Umbilical cord (tissue), 2 donors: ENCODE results near the gene ZNF823. TPM values are rescaled to one million over a fixed set of nuclear protein-coding genes. Genes with fewer than 3 reads are reported as not detected.
A peak's percentile ranks its signal among the peaks of the same experiment; 100 is the strongest.
"Not testable (repeated sequence)": the region's sequence is repeated elsewhere in the genome, so short reads cannot be mapped to it uniquely, and the experiment has no call there.

Experiments used
- DNase-seq: peaks from one replicate; pipeline ENCODE4 v3.0.0-alpha.2; 2015; ENCODE audit warnings: low spot score
- total RNA-seq: library from RNA; depleted of rRNA; stranded (reverse); fragments of >200 nt; gene quantifications from one replicate; pipeline ENCODE4 v1.2.3, GENCODE V29; 2014; ENCODE audit warnings: low replicate concordance; ENCODE audit not compliant: insufficient read depth

The ZNF823 gene
- 22.1 TPM for total RNA-seq

DNA sequence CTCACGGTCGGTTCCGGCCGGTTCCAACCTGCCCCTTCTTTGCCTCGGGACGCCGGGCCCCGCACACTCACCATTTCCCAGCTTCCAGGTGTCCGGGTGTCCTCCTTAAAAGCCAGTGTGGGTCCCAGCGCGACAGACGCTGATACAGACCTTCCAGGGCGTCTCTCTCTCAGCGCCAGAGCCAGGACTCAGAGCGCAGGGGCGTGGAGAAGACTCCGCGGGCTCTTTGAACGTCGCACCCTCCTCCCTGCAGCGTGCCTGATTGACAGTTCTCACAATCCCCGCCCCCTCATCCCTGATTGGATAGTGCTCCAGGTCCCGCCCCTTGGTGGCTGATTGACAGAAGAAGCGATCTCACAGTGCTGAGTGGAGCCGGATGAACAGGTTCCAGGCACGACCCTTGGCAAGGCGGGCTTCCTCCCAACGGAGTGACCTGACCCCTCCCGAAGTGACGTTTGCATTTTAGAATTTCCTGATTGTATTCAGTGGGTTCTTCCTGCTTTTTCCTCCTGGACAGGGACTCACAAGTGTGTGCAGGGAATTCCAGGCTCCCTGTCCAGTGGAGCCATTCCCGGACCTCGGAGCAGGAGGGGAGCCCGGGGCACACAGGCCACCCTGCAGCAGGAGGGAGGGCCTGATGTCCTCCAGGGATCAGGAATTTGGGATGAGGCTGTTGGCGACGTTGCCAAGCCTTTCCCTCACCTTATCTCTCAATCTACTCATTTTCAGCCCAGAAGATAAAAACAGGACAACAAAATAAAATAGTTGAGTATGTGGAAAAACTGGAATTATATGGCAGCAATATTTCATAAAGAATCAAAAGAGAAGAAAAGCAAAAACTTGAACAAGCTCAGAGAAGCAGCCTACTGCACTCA is at the start of gene ZNF823:
ZNF823 (minus strand) TSS at position 201 of the 875 bp plus-strand sequence; CDS start at position 74, 127 bp downstream.
- peak; percentile 100 for DNase-seq

DNA sequence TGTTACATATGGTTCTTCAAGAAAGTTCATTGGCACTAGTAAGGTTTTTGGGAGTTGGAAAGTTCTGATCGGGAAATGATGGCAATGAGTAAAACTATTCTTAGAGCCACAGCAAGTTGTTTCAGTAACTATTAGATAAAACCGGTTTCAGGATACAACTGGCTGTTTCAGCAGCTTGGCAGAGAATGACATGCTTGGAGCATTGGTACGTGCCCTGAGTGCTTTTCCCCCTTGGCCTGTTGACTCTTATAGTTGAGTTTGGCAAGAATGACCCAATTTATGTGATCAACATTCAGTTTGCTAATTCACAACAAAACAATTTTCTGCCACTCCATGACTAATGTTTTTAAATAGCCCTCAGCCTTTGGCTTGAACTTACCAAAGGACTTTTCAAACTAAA is 48.8 kb upstream of the ZNF823 start:
- no peak for DNase-seq

DNA sequence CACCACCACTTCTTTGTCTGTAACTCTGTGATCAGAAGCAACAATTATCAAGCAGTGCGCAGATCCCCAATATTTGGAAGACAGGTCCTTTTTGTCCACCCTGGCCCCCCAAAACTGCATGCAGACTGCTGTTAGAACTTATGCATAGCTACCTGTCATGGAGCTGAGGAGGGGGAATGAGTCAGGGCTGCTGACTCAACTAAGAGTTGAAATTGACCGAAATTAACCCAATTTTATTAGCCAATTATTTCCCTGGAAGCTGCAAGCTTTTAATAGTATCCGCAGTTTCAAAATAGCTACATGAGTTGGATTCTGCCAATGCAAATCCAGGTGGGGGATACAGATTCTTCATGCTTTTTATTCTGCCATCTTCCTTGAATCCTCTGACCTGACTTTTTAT is 45.6 kb upstream of the ZNF823 start:
- DNase-seq = no peak

DNA sequence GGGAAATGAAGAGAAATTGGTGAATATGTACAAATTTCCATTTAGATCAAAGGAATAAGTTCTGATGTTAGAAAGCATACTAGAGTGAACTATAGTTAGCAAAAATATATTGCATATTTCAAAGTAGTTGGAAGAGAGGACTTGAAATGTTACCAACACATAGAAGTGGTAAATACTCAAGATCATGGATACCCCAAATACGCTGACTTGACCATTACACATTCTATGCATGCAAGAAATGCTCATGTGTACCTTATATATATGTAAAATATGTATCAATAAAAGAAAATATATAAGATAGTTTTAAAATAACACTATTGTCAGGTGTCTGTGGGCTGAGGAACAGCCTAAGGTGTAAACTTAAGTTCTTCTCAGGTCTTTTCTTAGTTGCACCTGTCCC is 45.0 kb upstream of the ZNF823 start:
- no peak for DNase-seq

DNA sequence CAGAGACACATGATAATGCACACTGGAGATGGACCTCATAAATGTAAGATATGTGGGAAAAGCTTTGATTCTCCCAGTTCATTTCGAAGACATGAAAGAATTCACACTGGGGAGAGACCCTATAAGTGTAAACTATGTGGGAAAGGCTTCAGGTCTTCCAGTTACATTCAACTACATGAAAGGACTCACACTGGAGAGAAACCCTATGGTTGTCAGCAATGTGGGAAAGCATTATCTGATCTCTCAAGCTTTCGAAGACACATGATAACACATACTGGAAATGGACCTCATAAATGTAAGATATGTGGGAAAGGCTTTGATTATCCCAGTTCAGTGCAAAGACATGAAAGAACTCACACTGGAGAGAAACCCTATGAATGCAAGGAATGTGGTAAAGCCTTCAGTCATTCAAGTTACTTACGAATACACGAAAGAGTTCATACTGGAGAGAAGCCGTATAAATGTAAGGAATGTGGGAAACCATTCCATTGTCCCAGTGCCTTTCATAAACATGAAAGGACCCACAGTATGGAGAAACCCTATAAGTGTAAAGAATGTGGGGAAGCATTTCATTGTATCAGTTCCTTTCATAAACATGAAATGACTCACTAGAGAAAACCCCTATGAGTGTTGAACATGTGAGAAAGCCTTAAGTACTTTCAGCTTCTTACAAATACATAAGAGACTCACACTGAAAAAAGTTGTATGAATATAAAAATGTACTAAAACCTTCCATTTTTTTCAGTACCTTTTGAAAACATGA is 42.7 kb upstream of the ZNF823 start:
- DNase-seq = no peak

DNA sequence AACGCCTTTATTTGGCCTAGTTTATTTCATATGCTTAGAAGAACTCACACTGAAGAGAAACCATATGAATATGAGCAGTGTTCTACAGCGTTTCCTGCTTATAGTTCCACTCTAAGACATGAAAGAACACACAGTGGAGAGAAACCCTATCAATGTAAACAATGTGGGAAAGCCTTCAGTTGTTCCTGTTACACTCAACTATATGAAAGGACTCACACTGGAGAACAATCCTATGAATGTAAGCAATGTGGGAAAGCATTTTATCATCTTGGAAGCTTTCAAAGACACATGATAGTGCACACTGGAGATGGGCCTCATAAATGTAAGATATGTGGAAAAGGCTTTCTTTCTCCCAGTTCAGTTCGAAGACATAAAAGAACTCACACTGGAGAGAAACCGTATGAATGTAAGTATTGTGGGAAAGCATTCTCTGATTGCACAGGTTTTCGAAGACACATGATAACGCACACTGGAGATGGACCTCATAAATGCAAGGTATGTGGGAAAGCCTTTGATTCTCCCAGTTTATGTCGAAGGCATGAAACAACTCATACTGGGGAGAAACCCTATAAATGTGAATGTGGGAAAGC is 41.8 kb upstream of the ZNF823 start:
- DNase-seq = no peak

DNA sequence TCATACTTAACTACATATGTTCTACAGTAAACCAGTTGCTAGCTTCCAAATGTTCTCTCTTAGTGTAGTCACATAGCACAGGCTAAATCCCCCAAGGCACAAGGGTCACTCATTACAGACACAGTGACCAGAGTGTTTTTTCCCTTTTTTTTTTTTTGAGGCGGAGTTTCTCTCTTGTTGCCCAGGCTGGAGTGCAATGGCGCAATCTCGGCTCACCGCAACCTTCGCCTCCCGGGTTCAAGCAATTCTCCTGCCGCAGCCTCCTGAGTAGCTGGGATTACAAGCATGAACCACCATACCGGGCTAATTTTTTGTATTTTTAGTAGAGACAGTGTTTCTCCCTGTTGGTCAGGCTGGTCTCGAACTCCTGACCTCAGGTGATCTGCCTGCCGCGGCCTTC is 37.9 kb upstream of the ZNF823 start:
- not testable (repeated sequence) for DNase-seq

DNA sequence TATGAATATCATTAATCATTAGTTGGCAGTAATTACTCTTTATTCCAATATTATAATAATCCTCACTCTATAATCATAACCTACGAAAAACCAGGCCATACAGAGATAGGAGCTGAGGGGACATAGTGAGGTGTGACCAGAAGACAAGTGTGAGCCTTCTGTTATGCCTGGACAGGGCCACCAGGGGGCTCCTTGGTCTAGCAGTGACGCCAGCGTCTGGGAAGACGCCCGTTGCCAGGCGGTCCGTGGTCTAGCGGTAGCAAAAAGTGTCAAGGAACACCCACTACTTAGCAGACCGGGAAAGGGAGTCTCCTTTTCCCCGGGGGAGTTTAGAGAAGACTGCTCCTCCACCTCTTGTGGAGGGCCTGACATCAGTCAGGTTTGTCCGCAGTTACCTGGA is 32.8 kb upstream of the ZNF823 start:
- DNase-seq = not testable (repeated sequence)

DNA sequence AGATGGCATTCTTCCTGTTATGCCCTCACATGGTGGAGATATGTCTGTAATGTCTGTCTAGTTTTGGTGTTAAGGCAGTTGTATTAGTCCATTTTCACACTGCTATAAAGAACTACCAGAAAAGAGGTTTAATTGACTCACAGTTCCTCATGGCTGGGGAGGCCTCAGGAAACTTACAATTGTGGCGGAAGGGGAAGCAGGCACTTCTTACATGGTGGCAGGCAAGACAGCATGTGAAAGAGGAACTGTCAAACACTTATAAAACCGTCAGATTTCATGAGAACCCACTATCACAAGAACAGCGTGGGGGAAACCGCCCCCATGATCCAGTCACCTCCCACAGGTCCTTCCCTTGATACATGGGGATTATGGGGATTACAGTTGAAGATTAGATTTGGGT is 31.2 kb upstream of the ZNF823 start:
- no peak for DNase-seq

DNA sequence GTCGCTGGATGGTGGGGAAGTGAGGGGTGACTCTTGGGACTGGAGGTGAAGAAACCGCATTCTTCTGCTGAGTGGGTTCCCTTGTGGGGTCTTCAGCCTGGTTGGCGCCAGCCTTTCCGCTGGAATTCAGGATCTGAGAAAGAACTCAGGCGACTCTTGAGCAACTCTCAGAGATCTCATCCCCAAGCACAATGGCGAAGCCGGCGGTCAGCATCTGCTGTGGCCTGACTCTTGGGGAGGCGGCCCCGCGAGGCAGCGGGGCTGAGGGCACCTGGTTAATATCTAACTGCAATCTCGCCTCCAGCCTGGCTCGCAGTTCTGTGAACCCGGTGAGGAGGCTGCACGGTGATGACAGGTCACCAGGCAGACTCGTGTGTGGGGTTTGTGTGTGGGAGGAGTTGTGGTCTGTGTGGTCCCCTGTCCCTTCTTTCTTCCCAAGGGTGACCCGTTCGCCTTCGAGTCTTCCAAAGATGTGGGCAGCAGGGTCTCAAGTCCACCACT is 28.9 kb upstream of the ZNF823 start:
- DNase-seq = peak; percentile 48

DNA sequence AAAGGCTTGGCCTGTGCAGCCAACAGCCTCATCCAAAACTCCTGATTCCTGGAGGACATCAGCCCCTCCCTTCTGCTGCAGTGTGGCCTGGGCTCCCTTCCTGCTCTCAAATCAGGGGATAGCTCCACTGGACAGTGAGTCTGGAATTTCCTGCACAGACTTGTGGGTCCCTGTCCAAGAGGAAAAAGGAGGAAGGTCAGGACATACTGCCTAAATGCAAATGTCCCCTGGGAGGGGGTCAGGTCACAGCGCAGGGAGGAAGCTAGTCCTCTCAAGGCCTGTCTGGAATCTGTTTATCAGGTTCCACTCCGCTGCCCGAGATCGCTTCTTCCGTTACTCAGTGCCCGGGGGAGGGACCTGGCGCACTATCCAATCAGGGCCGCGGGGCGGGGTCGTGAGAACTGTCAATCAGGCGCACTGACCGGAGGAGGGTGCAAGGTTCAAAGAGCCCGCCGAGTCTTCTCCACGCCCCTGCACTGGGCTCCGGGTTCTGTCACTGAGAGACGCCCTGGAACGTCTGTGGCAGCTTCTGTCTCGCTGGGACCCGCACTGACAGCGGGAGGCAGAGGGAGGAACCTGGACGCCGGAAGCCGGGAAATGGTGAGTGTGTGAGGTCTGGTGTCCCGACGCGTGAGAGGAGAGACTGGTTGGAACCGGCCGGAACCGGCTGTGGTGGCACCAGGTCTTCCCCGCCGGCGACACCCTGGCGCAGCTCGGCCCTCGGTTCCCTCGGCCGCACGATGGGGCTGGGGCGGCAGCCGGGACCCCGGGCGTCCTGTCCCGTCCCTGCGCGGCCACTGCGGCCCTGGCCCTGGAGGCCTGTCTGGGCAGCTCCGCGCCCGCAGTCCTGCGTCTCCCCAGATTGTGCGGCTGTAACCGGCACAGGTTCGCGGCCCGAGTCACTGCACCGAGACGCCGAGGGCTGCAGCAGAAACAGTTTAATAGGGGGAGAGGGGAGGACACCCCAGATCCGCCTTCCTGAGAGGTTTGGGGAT is 28.1 kb upstream of the ZNF823 start, which contains the start of gene ZNF441:
ZNF441 (plus strand) TSS at position 404 of the 995 bp plus-strand sequence; CDS start at position 598, 194 bp downstream.
- DNase-seq = peak; percentile 98

DNA sequence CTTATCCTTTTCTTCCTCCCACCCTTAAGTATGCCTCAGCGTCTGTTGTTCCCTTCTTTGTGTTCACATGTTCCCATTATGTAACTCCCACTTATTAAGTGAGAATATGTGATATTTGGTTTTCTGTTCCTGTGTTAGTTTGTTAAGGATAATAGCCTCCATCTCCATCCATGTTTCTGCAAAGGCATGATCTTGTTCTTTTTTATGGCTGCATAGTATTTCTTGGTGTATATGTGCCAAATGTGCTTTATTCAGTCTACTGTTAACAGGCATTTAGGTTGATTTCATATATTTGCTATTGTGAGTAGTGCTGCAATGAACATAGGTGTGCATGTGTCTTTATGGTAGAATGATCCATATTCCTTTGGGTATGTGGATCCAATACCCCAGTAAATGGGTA is 24.9 kb upstream of the ZNF823 start:
- DNase-seq = no peak

DNA sequence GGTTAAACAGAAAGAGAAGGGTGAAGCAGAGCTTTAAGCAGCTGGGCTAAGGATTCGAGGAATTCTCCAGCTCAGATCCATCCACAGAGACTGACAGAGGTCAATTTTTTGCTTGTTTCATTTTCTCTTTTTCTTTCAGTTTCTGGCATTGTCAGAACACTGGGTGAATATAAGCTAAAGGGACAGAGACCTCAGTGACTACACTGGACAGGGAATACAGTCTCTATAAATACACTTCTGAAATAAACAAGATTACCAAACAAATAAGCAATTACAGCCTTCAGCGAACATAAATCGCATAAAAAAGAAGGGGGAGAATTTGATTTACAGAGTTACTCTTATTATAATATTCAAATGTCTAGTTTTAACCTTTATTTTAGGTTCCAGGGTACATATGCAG is 24.4 kb upstream of the ZNF823 start:
- no peak for DNase-seq

DNA sequence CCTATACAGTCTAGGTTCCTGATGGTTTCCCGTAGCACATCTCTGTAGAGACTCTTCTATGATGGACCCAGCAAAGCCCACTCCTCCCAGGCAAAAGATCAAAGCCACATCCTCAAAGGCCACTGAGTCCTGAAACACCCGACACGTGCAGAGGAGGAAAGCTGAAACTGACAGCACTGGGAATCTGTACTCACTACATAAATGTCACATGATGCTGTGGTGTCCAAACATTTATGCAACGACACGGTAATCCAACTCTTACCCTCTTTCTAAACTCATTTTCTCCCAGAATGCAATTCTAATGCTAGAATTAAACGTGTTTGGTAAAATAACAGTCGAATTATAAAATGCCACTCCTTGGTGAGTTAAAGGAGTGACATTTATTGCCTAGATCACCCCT is 21.1 kb upstream of the ZNF823 start:
- DNase-seq = no peak

DNA sequence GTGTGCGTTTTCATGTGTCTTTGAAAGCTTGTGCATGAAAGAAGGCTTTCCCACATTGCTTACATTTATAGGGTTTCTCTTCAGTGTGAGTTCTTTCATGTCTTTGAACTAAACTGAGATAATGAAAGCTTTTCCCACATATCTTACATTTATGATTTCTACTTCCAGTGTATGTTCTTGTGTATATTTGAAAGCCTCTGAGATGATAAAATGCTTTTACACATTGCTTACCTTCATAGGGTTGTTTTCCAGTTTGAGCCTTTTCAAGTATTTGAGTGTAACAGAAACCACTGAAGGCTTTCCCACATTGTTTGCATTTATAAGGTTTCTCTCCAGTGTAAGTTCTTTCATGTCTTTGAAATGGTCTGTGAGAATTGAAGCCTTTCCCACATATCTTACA is 18.2 kb upstream of the ZNF823 start:
- no peak for DNase-seq

DNA sequence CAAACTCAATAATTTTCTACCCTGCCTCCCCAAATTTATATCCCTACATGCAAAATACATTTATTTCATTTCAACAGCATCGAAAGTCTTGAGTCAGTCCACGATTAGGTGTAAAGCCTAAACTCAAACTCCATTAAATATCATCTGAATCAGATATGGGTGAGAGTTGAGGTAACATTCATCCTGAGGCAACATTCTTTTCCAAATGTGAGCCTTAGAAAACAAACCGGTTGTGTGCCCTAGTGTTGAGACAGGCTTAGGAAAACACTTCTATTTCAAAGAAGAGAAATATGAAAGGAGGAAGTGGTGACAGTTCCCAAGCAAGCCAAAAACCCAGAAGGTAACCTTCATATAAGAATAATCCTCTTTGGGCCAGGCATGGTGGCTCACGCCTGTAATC is 15.9 kb upstream of the ZNF823 start:
- DNase-seq = no peak

DNA sequence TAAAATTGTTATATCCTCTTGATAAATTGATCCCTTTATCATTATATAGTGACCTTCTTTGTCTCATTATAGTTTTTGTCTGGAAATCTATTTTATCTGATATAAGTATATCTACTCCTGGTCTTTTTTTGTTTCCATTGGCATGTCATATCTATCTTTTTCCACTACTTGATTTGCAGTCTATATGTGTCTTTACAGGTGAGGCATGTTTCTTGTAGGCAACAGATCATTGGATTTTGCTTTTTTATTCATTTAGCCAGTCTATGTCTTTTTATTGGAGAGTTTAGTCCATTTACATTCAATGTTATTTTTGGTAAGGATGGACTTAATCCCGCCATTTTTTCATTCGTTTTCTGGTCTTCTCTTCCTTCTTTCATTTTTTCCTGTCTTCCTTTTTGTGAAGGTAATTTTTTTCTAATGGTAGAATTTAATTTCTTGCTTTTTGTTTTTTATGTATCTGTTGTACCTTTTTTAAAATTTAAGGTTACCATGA is 13.5 kb upstream of the ZNF823 start:
- DNase-seq = no peak

DNA sequence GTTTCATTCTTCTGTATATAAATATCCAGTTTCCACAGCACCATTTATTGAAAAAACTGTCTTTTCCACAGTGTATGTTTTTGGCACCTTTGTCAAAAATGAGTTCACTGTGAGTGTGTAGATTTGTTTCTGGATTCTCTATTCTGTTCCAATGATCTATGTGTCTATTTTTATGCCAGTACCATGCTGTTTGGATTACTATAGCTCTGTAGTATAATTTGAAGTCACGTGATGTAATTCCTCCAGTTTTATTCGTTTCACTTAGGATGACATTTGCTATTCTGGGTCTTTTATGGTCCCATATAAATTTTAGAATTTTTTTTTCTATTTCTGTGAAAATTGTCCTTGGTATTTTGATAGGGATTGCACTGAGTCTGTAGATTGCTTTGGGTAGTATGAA is 11.0 kb upstream of the ZNF823 start:
- DNase-seq = no peak

DNA sequence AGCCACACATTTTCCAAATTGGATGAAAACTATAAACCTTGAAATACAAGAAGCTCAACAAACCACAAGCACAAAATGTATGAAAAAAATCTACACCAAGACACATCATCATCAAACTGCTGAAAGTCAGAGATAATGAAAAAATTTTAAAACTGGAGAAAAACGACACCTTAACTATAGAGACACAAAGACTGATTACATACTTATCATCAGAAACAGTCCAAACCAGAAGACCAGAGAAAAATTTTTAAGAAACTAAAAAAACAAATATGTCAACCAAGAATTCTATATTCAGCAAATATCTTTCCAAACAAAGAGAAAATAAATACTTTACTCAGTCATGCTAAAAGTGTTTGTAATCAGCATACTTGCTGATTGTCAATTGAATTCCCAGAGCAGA is 8.5 kb upstream of the ZNF823 start:
- no peak for DNase-seq

DNA sequence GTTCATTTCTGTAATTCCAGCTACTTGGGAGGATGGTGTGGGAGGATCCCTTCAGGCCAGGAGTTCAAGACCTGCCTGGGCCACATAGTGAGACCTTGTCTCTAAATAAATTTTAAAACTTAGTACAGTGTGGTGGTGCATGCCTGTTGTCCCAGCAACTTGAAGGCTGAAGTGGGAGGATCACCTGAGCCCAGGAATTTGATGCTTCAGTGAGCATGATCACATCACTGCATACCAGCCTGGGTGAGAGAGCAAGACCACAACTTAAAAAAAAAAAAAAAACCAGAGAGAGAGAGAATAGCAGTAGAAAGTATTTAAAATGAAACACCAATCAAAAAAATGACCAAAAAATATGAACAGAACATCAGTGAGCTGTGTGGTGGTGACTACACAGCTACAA is 7.1 kb upstream of the ZNF823 start:
- DNase-seq = no peak
